VCaP (cell line): ENCODE results near the gene TENM3.

Experiments
- H3K27ac ChIP-seq: fragments of 450-650 bp; 2 replicates; pipeline ENCODE4 v1.5.1; 2017
- CTCF ChIP-seq: fragments of 450-650 bp; conservative IDR thresholded peaks from 2 replicates; pipeline ENCODE4 v1.5.1; 2017; ENCODE audit warnings: mild to moderate bottlenecking, moderate library complexity

TENM3 gene

DNA sequence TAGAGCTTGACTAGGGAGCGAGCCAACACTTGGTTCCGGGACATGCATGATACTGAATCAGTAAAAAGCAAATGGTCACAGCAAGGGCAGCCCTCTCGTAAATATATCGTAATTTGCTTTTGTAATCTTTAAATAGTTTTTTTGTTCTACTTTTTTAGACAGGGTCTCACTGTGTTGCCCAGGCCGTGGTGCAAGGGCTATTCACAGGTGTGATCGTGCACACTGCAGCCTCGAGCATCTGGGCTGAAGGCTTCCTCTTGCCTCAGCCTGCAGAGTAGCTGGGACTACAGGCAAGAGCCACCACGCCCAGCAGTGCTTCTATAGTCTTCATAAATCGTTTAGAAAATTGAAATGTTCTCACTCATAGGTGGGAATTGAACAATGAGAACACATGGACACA is 309.7 kb downstream of the TENM3 start:
- H3K27ac ChIP-seq: no peak overlapping the region
- TF ChIP-seq CTCF: no peak

DNA sequence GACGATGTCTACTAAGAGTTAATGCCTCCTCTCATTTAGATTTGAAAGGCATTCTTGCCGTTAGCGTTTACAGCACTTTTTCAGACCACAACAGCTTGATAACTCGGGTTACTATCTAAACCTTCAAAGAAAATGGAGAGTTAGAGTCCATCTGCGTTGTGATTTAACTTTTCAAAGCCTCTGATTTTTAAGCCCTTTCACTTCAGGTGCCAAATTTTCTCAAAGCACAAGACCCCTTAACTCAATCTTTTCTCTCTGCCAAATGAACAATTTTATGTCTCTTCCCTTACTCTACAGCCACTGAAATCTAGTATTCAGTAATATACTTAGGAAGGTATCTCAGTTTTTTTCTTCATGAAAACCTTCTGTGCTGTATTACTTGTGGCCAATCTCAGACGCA is 310.5 kb downstream of the TENM3 start:
- no peak for TF ChIP-seq CTCF
- no peak overlapping the region for H3K27ac ChIP-seq

- no peak for TF ChIP-seq CTCF
- no peak overlapping the region for H3K27ac ChIP-seq
Measured at GRCh38 chr4:182554736-182555135, 311.5 kb downstream of the TENM3 start.

GRCh38 chr4:182555997-182556418 is 312.8 kb downstream of the TENM3 start:
- H3K27ac ChIP-seq: no peak overlapping the region

DNA sequence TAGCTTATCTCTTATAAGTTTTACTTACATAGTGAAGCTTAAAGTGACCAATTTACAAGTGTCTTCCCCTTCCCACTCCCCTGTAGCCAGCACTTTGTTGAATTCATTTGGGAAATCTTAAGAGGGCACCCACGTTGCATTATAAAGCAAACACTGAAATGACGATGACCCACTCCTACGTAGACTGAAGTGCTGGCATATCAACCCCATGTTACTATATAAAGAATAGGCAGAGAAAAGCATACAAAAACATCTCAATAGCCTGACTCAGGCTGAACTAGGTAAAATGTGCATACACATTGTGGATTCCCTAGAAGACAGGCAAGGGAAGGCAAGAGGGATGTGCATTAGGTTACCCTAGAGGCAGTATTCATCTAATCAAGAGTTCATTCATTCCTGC is 313.4 kb downstream of the TENM3 start:
- H3K27ac ChIP-seq: no peak overlapping the region
- TF ChIP-seq CTCF: no peak

More at GRCh38 chr4:182555997-182556418, 312.8 kb downstream of the TENM3 start:
- no peak for TF ChIP-seq CTCF

GRCh38 chr4:182560358-182560757 is 317.2 kb downstream of the TENM3 start:
- H3K27ac ChIP-seq: no peak overlapping the region
- no peak for TF ChIP-seq CTCF

DNA sequence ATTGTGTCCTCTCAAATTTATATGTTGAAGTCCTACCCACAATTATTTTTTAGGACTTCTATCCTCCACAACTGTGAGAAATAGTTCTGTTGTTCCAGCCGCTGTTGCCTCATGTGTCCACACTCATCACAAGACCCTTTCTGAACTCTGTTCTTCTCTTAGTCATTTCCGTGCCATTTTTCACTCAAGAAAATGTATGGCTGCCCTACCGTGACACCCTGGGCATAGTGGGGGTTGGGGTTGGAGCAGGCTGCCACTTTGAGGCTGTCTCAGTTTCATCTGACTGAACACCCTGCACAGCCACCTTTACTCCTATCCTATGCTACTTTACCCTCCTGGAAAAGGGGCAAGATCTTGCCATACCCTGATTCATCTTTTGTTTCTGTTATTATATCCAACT is 319.1 kb downstream of the TENM3 start:
- no peak for TF ChIP-seq CTCF
- H3K27ac ChIP-seq: no peak overlapping the region
